PC-9 (cell line): ENCODE measurements around the gene CXCL16. TPM values are rescaled to one million over a fixed set of nuclear protein-coding genes. Genes with fewer than 3 reads are reported as not detected.
A peak's percentile ranks its signal among the peaks of the same experiment; 100 is the strongest.

ENCODE experiments used
- BruUV-seq: library from RNA; stranded (reverse); fragments of 400-500 nt; replicated peaks from 2 replicates; lab custom pipeline; 2021; lab: Mats Ljungman, UMichigan
- CTCF ChIA-PET: fragments of 300-600 bp; sonication (Branson Sonifier 250); formaldehyde crosslinking; loops from one replicate; lab custom pipeline; 2022; ENCODE audit warnings: antibody characterized with exemption; lab: Charles Lee
- POLR2A ChIA-PET: fragments of 300-600 bp; sonication (Branson Sonifier 250); formaldehyde crosslinking; loops from one replicate; lab custom pipeline; 2022; ENCODE audit warnings: antibody characterized with exemption; ENCODE audit not compliant: unreplicated experiment; lab: Charles Lee
- DNase-seq, 2 experiments: peaks; one replicate each; pipeline versions ENCODE4 v3.0.0 to v3.0.0-alpha.2; 2015 to 2022; ENCODE audit warnings: mixed read lengths in 1 of 2
- H2AFZ ChIP-seq: fragments of 200-600 bp; sonication (generic); 2 replicates; pipeline ENCODE4 v1.8.1; 2017; ENCODE audit warnings: antibody characterized with exemption
- H3F3A ChIP-seq: fragments of 200-600 bp; sonication (generic); 2 replicates; pipeline ENCODE4 v1.8.1; 2017; ENCODE audit warnings: antibody characterized with exemption, mild to moderate bottlenecking, low read depth; ENCODE audit not compliant: insufficient read depth
- H3K27ac ChIP-seq: fragments of 200-600 bp; sonication (generic); 2 replicates; pipeline ENCODE4 v1.6.1; 2016; ENCODE audit warnings: mixed run types
- H3K27me3 ChIP-seq: fragments of 200-600 bp; sonication (generic); 2 replicates; pipeline ENCODE4 v1.6.1; 2016; ENCODE audit warnings: low read depth, mixed run types; ENCODE audit not compliant: insufficient read depth
- H3K36me3 ChIP-seq: fragments of 200-600 bp; sonication (generic); 2 replicates; pipeline ENCODE4 v1.6.1; 2016; ENCODE audit warnings: low read depth, mixed run types
- H3K4me1 ChIP-seq: fragments of 200-600 bp; sonication (generic); replicated peaks from 2 replicates; pipeline ENCODE4 v1.6.1; 2016; ENCODE audit warnings: mixed run types; ENCODE audit not compliant: insufficient read depth
- H3K4me2 ChIP-seq: fragments of 200-600 bp; sonication (generic); 2 replicates; pipeline ENCODE4 v1.6.1; 2017; ENCODE audit warnings: mixed run types
- H3K4me3 ChIP-seq: fragments of 200-600 bp; sonication (generic); 2 replicates; pipeline ENCODE4 v1.6.1; 2016; ENCODE audit warnings: mixed run types
- H3K79me2 ChIP-seq: fragments of 200-600 bp; sonication (generic); 2 replicates; pipeline ENCODE4 v1.6.1; 2017; ENCODE audit warnings: low read depth, mixed run types
- H3K9me2 ChIP-seq: fragments of 200-600 bp; sonication (generic); 2 replicates; pipeline ENCODE4 v1.8.1; 2017; ENCODE audit warnings: mild to moderate bottlenecking; ENCODE audit not compliant: insufficient read depth
- H3K9me3 ChIP-seq: fragments of 200-600 bp; sonication (generic); 2 replicates; pipeline ENCODE4 v1.8.1; 2016; ENCODE audit warnings: low read depth; ENCODE audit not compliant: insufficient read depth
- H4K20me1 ChIP-seq: fragments of 200-600 bp; sonication (generic); 2 replicates; pipeline ENCODE4 v1.8.1; 2017; ENCODE audit not compliant: insufficient read depth
- EZH2 ChIP-seq: fragments of 200-600 bp; sonication (generic); IDR thresholded peaks from 2 replicates; pipeline ENCODE4 v1.8.0; 2017; ENCODE audit warnings: antibody characterized with exemption, low read depth
- intact Hi-C: fragments of 100-400 bp; cut with micrococcal nuclease; formaldehyde crosslinking; loops from one replicate; pipeline ENCODE4 v1.10.0; 2022; ENCODE audit not compliant: unreplicated experiment
- total RNA-seq: library from RNA; stranded (reverse); gene quantifications from 2 replicates; pipeline ENCODE4 v1.2.3, GENCODE V29; 2021
- TF ChIP-seq, protein P1 (sequence below): fragments of 200-600 bp; sonication (generic); conservative IDR thresholded peaks from 2 replicates; pipeline ENCODE4 v1.6.1; 2017; ENCODE audit warnings: mixed run types, antibody characterized with exemption, mild to moderate bottlenecking, moderate library complexity

CXCL16 gene
- total RNA-seq, 1 experiment from 2014 or later: 52.4 TPM

DNA sequence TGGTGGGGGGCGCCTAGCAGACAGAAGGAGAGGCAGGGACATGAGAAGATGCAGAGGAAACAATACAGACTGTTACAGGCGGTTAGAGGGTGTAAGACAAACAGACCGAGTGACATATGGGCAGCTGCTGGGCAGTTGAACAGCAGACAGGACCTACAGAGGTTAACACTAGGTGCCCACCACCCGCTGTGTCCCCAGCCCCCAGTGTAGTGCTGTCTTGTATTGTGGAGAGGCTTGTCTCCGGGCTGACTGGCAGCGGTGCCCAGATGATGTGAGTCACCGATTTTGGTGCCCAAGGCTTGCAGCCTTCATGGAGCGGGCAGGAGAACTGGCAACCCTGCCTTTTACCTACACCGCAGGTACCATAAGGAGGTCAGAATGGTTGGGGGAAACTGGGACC, 2.4 kb upstream of the CXCL16 start:
- intact Hi-C loops: no loop called here
- DNase-seq: no peak
- CTCF ChIA-PET: no interaction called here

DNA sequence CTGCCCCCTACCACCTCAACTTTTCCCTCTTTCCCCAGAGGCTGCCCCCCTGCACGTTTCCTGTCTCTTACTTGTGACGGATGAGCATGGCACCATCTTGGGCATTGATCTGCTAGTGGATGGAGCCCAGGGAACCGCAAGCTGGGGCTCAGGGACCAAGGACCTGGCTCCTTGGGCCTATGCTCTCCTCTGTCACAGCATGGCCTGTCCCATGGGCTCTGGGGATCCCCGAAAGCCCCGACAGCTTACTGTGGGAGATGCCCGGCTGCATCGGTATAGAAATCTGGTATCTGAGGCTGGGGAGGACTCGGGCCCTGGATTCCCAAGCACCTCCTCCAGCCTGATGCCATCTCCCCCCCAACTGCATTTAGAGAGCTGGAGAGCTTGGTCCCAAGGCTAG, 1.8 kb upstream of the CXCL16 start:
- intact Hi-C loops: no loop called here
- H3K4me2 ChIP-seq: no peak overlapping the region
- H3K9me2 ChIP-seq: no peaks in the 10 kb centered on the region
- peaks cover 12% of the 10 kb centered on the region; the same call in 1 of the 2 replicates for H3K4me1 ChIP-seq
- H3K79me2 ChIP-seq: no peaks in the 10 kb centered on the region
- 0 out of 2 replicates have a peak, but pooled peaks cover 6% of the 10 kb centered on the region for H3K27me3 ChIP-seq
- H2AFZ ChIP-seq: no peak overlapping the region
- no peak overlapping the region for H3K27ac ChIP-seq
- no peak overlapping the region for H3K4me3 ChIP-seq
- no peak for DNase-seq
- ChIA-PET CTCF (no interaction called here), POLR2A (interaction anchor here (0.7 kb wide), 1 partner anchor 12 kb away, joined by 3 read pairs; no protein-coding TSS in a partner anchor)
- no peaks in the 10 kb centered on the region for H3K36me3 ChIP-seq
- no TSS peak for BruUV-seq
- H4K20me1 ChIP-seq: no peaks in the 10 kb centered on the region
- no peaks in the 10 kb centered on the region for H3K9me3 ChIP-seq
- TF ChIP-seq, protein P1, sequence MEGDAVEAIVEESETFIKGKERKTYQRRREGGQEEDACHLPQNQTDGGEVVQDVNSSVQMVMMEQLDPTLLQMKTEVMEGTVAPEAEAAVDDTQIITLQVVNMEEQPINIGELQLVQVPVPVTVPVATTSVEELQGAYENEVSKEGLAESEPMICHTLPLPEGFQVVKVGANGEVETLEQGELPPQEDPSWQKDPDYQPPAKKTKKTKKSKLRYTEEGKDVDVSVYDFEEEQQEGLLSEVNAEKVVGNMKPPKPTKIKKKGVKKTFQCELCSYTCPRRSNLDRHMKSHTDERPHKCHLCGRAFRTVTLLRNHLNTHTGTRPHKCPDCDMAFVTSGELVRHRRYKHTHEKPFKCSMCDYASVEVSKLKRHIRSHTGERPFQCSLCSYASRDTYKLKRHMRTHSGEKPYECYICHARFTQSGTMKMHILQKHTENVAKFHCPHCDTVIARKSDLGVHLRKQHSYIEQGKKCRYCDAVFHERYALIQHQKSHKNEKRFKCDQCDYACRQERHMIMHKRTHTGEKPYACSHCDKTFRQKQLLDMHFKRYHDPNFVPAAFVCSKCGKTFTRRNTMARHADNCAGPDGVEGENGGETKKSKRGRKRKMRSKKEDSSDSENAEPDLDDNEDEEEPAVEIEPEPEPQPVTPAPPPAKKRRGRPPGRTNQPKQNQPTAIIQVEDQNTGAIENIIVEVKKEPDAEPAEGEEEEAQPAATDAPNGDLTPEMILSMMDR: no peak
- no peak for TF ChIP-seq EZH2
- H3F3A ChIP-seq: peaks cover 8% of the 10 kb centered on the region

More for the DNA sequence above, 2.4 kb upstream of the CXCL16 start:
- Histone ChIP-seq H3K4me1 (peaks cover 12% of the 10 kb centered on the region; the same call in 1 of the 2 replicates), H3K9me2 (no peaks in the 10 kb centered on the region), H4K20me1 (no peaks in the 10 kb centered on the region), H3F3A (peaks cover 8% of the 10 kb centered on the region), H3K4me3 (no peak overlapping the region), H3K4me2 (no peak overlapping the region), H2AFZ (no peak overlapping the region), H3K27ac (no peak overlapping the region), H3K27me3 (0 out of 2 replicates have a peak, but pooled peaks cover 6% of the 10 kb centered on the region), H3K9me3 (no peaks in the 10 kb centered on the region), H3K36me3 (no peaks in the 10 kb centered on the region), H3K79me2 (no peaks in the 10 kb centered on the region)
- no TSS peak for BruUV-seq
- no peak for TF ChIP-seq EZH2
- TF ChIP-seq, protein P1: no peak
- POLR2A ChIA-PET: interaction anchor here (0.7 kb wide), 1 partner anchor 11 kb away, joined by 3 read pairs; no protein-coding TSS in a partner anchor

DNA sequence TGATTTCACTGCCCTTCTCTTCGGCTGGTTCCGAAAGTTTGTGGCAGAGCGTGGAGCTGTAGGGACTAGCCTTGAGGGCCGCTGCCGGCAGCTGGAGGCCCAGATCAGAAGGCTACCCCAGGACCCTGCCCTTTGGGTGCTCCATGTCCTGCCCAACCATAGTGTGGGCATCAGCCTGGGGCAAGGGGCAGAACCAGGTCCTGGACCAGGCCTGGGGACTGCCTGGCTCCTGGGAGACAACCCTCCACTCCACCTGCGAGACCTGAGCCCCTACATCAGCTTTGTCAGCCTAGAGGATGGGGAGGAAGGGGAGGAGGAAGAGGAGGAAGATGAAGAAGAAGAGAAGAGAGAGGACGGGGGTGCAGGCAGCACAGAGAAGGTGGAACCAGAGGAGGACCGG, 856 bp upstream of the CXCL16 start:
- TF ChIP-seq, protein P1: no peak
- TF ChIP-seq EZH2: no peak
- peaks cover 8% of the 10 kb centered on the region for H3F3A ChIP-seq
- no peaks in the 10 kb centered on the region for H3K79me2 ChIP-seq
- no peaks in the 10 kb centered on the region for H3K36me3 ChIP-seq
- no peaks in the 10 kb centered on the region for H3K9me3 ChIP-seq
- 0 out of 2 replicates have a peak, but pooled peaks cover 6% of the 10 kb centered on the region for H3K27me3 ChIP-seq
- H3K4me2 ChIP-seq: peak overlapping the region; percentile 87
- no peaks in the 10 kb centered on the region for H4K20me1 ChIP-seq
- H3K9me2 ChIP-seq: no peaks in the 10 kb centered on the region
- no peak overlapping the region for H3K4me3 ChIP-seq
- intact Hi-C loops: no loop called here
- no peak overlapping the region for H3K27ac ChIP-seq
- CTCF ChIA-PET: no interaction called here
- BruUV-seq: no TSS peak
- no peak overlapping the region for H2AFZ ChIP-seq
- POLR2A ChIA-PET: interaction anchor here (0.7 kb wide), 1 partner anchor 179 kb away, joined by 5 read pairs; no protein-coding TSS in a partner anchor
- peaks cover 12% of the 10 kb centered on the region; the same call in 1 of the 2 replicates for H3K4me1 ChIP-seq
- no peak for DNase-seq
